Peyer's patch (tissue), 4 donors: ENCODE results near the gene C6orf141.

Experiments used
- POLR2A ChIP-seq, 2 donors: fragments of 450-650 bp; IDR thresholded peaks; one replicate each; pipeline ENCODE4 v1.5.1; 2017; ENCODE audit warnings: antibody characterized with exemption in 2 of 2, mild to moderate bottlenecking in 2 of 2, moderate library complexity in 2 of 2
- TF ChIP-seq, protein P1 (sequence below), 6 experiments: fragments of 450-650 bp in 4 of 6; fragments of 200-600 bp in 2 of 6; sonication (generic) in 1 of 6; IDR thresholded peaks; one replicate each; pipeline ENCODE4 v1.5.1; 2017 to 2019; ENCODE audit warnings: antibody characterized with exemption in 6 of 6, mild to moderate bottlenecking in 3 of 6, moderate library complexity in 1 of 6

DNA sequence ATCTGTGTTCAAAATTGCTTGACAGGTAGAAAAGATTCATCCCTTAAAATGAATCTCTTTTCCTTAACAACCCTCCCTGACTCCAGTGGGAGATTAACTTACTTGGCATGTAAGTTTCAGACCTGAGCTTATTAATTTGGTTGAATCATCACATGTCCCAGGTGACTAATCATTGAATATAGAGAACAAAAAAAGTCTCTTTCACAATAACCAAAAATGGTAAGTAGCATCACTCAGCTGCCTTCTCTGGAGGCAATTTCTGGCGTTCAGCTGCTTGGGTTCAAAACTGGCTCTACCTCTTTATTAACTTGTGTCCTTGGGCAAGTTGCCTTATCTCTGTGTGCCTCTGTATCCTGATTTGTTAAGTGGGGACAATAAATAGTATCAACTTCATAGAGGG is 2.9 kb downstream of the C6orf141 start:
- TF ChIP-seq POLR2A (IDR thresholded peaks at IDR 0.05) = no peak
- TF ChIP-seq, protein P1, sequence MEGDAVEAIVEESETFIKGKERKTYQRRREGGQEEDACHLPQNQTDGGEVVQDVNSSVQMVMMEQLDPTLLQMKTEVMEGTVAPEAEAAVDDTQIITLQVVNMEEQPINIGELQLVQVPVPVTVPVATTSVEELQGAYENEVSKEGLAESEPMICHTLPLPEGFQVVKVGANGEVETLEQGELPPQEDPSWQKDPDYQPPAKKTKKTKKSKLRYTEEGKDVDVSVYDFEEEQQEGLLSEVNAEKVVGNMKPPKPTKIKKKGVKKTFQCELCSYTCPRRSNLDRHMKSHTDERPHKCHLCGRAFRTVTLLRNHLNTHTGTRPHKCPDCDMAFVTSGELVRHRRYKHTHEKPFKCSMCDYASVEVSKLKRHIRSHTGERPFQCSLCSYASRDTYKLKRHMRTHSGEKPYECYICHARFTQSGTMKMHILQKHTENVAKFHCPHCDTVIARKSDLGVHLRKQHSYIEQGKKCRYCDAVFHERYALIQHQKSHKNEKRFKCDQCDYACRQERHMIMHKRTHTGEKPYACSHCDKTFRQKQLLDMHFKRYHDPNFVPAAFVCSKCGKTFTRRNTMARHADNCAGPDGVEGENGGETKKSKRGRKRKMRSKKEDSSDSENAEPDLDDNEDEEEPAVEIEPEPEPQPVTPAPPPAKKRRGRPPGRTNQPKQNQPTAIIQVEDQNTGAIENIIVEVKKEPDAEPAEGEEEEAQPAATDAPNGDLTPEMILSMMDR (IDR thresholded peaks at IDR 0.05) = no peak
